H1 (cell line): ENCODE results near the gene JAKMIP2.

Experiments
- BCL11A ChIP-seq, 2 experiments: IDR thresholded peaks; one replicate each; pipeline ENCODE4 v1.6.1; 2011; ENCODE audit warnings: low read depth in 2 of 2, low read length in 2 of 2, mild to moderate bottlenecking in 2 of 2
- BRCA1 ChIP-seq: IDR thresholded peaks from 2 replicates; pipeline ENCODE4 v1.6.1; 2012; ENCODE audit warnings: low read depth, low read length, improper control_type of control experiment
- CREB1 ChIP-seq: IDR thresholded peaks from 2 replicates; pipeline ENCODE4 v1.6.1; 2012; ENCODE audit warnings: inconsistent platforms
- TAF1 ChIP-seq: IDR thresholded peaks from 2 replicates; pipeline ENCODE4 v1.6.1; 2011; ENCODE audit warnings: mild to moderate bottlenecking, low read depth, low read length
- TF ChIP-seq, protein P1 (sequence below), 3 experiments: IDR thresholded peaks; 1 replicate in 2 of 3; 2 replicates in 1 of 3; pipeline versions ENCODE4 v1.5.1 to v1.6.1; 2011; ENCODE audit warnings: low read length in 3 of 3, mild to moderate bottlenecking in 3 of 3, inconsistent platforms in 2 of 3, low read depth in 1 of 3, moderate library complexity in 1 of 3; ENCODE audit not compliant: insufficient read depth in 1 of 3; ENCODE audit errors: control extremely low read depth in 1 of 3

- TF ChIP-seq CREB1 = no peak
- TF ChIP-seq, protein P1, sequence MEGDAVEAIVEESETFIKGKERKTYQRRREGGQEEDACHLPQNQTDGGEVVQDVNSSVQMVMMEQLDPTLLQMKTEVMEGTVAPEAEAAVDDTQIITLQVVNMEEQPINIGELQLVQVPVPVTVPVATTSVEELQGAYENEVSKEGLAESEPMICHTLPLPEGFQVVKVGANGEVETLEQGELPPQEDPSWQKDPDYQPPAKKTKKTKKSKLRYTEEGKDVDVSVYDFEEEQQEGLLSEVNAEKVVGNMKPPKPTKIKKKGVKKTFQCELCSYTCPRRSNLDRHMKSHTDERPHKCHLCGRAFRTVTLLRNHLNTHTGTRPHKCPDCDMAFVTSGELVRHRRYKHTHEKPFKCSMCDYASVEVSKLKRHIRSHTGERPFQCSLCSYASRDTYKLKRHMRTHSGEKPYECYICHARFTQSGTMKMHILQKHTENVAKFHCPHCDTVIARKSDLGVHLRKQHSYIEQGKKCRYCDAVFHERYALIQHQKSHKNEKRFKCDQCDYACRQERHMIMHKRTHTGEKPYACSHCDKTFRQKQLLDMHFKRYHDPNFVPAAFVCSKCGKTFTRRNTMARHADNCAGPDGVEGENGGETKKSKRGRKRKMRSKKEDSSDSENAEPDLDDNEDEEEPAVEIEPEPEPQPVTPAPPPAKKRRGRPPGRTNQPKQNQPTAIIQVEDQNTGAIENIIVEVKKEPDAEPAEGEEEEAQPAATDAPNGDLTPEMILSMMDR (IDR thresholded peaks at IDR 0.05; ENCODE audit: control extremely low read depth in 1 of 3, insufficient read depth in 1 of 3, low read depth in 1 of 3, low read length in 3 of 3) = no peak
- no peak for TF ChIP-seq BRCA1
- no peak for TF ChIP-seq BCL11A (IDR thresholded peaks at IDR 0.05; ENCODE audit: low read depth in 2 of 2, low read length in 2 of 2)
- no peak for TF ChIP-seq TAF1
Observed at GRCh38 chr5:147688656-147689356, 93.7 kb downstream of the JAKMIP2 start.
